Left forelimb (tissue), 1 donor: ENCODE data around the gene FUT7.
"Not testable (repeated sequence)": the region's sequence is repeated elsewhere in the genome, so short reads cannot be mapped to it uniquely, and the experiment has no call there.

Experiments used
- DNase-seq: peaks from one replicate; pipeline ENCODE4 v3.0.0-alpha.2; 2018; ENCODE audit warnings: low spot score

FUT7 gene

DNA sequence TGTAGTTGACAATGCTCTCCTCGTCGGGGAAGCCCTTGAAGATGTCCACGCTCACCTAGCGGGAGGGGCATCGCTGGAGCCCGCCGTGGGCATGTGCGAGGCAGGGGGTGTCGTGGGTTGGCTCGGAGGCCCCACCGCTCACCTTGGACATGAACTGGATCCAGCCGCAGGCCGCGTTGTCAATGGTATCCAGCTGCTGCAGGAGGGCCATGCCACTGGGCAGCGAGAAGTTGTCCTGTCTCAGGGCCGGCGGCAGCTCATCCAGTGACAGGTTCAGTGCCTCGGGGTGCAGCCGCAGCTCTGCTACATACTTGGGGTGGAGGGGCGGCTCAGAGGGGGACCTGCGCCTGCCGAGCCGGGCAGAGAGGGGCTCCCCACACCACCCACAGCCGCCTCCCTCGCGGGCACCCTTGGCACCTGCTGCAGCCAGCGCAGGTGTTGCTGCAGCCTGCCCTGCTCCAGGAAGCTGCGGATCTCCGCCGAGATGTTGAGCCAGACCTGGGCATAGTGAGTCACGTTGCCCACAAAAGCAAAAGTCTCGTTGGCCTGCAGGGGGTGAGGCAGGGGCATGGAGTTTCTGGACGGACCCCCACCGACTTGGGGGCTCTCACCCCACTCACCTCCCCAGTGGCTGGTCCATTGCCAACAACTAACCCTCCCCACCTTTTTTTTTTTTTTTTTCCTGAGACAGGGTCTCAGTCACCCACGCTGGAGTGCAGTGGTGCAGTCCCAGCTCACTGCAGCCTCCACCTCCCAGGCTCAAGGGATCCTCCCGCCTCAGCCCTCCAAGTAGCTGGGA, 12.9 kb downstream of the FUT7 start:
- DNase-seq = no peak

DNA sequence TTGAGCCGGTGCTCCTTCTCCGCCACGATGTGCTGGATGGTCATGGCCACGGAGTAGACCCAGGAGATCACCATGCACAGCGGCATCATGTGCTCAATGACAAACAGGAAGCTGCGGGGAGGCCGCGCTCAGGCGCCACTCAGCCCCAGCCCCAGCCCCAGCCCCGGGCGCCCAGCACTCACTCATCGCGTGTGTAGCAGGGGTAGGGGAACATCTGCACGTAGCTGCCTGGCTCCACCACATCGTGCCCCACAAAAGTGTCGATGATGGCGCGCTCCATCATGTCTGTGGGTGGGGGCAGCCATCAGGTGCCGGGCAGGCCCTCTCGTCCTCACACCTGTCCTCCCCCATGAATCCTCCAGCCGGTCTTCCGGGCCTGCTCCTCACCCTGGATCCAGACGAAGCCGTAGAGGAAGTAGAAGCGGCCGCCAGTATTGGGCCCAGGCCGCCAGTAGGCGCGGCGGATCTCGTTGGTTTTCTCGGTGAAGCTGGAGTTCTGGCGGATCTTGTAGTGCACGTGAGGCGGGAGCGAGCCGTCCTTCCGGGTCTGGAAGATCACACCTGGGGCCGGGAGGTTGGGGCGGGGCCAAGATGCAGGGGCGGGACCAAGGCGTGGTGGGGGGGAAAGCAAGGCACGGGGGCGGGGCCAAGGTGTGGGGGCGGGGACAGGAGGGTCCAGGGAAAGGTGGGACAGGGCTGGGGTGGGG, 13.9 kb downstream of the FUT7 start:
- DNase-seq = no peak

DNA sequence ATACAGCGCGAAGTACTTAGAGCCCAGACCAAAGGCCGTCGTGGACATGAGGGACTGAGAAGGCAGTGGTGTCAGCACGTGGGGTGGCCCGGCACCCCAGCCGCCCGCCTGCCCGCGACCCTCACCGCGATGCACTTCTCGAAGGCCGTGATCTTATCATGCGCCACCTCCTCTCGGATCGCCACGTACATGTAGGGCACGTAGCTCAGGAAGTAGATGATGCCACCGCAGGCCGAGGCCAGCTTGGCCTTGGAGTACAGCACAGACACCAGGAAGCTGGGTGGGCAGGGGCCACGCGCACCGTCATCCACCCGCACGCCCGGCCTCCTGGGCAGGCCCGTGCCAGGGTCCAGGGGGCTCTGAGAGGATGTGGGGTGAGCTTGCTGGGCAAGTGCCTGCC, 14.8 kb downstream of the FUT7 start:
- no peak for DNase-seq

DNA sequence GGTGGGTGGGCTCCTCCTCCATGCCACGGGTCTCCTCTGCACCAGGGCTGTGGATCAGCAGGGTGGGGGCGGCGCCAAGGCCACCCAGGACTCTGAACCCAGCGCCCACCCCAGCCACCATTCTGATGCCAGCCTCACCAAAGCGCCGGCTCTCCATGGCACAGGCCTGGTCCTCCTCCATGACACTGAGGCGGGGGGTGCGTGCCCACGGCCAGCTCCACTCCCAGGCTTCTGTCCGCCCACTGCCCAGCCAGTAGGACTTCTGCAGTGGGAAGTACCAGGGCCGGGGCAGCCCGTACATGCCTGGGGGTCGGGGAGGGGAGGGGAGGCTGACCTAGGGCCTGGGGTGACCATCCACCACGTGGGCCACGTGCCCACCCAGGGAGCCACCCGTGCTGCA, 15.5 kb downstream of the FUT7 start:
- DNase-seq = no peak

DNA sequence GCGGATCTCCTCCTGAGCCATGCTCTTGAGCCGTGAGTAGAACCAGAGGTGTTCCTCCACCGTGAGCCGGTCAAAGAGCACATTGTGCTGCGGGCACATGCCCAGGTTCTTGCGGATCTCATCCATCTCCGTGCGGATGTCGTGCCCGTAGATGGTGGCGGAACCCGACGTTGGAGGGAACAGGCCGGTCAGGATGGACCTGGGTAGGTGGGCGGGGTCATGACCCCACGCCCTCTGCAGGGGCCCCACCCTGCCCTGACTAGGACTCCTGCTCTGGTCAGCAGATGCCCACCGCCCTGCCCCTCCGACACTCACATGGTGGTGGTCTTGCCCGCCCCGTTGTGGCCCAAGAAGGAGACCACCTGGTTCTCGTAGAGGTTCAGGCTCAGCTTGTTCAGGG, 15.9 kb downstream of the FUT7 start:
- no peak for DNase-seq

DNA sequence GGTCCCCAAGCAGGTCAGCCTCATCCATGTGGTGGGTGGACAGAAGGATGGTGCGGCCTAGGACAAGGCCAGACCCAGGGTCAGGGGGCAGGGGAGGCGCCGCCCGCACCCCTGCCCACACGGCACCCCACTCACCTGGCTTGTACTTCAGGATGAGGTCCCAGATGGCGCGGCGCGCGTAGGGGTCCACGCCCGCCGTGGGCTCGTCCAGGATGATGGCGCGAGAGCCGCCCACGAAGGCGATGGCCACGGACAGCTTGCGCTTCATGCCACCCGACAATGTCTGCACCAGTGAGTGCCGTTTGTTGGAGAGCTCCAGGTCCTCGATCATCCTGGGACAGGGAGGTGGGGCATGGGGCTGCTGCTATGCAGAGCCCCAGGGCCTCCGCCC, 16.4 kb downstream of the FUT7 start:
- DNase-seq = no peak

DNA sequence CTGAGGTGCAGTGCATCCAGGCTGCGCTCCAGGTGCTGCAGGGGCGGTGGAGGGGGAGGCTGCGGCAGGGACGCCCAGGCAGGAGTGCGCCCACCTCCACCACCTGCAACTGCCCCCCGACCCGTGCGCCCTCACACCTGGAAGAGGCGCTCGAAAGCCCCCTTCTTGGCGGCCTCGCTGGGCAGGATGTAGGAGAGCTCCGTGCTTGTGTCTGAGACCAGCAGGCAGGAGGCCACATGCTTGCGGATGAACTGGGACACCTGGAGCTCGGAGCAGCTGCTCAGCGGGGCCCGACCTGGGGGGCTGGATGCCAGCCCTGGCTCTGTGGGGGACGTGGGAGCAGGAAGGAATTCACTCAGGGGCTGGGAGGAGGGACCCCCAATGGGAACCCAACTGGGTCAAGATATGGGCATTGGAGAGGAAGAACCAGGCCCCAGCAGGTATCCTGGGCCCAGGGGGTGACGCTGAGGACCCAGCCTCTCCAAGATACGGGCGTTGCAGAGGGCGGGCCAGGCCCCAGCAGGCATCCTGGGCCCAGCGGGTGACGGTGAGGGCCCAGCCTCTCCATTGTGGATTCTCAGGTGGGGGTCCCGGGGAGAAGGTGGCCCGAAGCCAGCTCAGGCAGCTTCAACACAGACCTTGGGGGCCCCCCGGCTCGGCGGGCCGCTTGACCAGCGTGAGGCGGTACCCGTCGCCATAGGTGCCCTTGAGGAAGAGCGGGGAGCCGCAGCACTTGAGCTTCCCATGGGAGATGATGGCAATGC, 16.9 kb downstream of the FUT7 start:
- no peak for DNase-seq

DNA sequence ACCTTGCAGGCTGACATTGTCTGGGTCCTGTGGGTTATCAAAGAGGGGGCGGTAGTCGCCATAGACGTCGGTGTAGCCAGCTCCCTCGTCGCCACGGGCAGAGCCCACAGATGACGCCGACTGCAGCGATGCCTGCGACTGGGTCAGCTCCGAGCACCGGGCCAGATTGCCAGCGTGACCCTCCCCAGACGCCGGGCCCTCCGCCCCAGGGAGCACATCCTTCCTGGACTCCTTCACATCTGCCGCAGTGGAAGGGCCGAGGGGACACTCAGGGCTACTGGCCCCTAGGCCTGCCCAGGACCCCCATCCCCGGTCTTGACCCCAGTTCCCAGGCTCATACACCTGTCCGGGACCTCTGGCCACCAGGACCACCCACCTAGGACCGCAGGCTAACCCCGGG, 17.7 kb downstream of the FUT7 start:
- DNase-seq = no peak

DNA sequence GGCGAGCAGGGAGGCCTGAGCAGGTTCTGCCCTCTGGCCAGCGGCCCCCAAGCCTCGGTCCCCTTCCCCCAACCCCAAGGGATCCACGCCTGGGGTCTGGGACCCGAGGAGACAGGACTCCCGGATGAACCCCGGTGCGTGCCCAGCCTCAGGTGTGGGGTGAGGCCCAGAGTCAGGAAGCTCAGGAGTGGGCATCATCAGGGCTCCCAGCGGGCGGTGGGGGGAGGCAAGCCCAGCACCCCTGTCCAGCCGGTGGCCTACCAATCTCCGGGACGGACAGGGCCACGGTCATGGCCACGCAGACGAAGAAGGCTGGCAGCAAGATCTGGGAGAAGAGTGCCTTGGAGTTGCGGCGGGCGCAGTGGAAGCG, 18.3 kb downstream of the FUT7 start:
- DNase-seq = no peak

DNA sequence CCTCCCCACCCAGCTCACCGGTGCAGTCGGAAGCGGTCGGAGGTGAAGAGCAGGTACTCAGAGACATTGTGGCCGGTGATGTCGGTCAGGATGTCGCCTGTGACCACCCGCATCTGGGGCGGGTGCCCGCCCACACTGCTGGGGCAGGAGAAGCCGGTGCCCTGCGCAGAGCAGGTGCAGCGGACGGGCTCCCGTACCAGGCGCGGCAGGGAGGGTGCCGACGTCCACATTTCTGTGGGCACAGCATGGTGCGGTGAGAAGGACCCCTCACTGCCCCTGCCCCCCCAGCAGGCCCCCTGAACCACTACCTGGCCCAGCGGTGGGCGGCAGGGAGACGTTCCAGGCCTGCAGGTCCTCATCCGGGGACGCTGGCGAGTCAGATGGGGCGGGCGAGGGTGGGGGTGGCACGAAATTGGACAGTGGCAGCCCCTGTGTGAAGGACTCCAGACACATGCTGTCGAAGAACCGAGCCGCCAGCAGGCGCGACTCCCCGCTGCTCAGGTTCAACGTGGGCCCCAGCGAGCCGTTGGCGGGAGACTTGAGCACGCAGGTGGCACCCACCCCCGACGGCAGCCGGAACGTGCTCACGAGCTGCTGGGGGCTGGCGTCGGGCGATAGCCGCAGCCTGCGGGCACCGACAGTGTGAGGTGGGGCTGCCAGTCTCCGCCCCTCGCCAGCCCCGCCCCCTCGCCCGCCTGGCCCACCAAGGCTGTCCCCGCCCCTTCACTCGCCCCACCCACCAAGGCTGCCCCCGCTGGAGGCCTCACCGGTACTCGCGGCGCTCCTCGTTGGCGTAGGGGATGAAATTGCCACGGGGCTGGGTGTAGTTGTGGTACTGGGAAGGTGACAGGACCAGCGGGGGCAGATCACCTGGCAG, 19.0 kb downstream of the FUT7 start:
- no peak for DNase-seq

DNA sequence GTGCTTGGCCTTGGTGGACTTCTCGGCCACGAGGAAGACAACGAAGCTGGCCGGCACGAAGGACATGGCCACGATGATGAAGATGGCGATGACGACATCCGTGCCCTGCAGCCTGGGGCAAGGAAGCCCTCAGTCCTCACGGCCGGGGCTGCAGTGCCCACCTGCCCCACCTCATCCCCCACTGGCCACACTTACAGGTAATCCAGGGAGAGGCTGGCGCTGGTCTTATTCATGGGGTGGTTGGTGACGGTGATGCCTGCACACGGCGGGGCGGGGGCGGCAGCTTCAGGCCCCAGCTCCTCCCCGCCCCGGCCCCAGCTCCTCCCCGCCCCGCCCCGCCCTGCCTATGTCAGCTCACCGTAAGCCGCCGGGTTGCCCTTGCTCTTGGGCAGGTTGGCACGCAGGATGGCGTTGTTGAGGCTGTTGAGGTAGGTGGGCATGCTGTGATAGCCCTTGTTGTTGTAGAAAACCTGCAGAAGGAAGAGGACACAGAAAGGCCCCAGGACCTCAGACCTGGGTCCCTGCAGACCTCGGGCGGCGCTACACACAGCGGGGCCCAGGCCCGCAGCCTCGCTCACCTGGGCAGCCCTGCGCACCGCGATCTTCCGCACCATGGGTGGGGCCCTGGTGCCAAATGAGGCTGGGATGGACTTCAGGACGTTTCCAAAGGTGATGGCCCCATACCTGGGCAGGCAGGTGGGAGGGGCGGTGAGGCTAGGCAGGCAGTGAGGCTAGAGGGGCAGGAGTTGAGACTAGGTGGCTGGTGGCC, 19.8 kb downstream of the FUT7 start:
- DNase-seq = no peak

DNA sequence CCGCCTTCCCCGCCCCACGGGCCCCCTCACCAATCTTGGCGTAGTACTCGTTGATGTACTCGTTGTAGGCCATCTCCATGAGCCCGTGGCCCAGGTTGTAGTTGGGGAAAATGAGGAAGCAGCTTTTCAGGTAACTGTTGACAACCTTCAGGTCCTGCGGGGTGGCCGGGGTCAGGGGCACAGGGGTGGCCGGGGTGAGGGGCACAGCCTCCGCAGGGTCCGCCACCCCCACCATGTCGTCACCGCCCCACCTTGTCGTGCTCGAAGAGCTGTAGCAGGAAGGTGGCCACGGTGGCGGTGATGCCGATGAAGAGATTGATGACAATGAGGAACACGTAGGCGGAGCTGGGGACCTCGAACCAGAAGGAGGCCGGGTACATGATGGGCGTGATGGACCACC, 20.7 kb downstream of the FUT7 start:
- DNase-seq = no peak

DNA sequence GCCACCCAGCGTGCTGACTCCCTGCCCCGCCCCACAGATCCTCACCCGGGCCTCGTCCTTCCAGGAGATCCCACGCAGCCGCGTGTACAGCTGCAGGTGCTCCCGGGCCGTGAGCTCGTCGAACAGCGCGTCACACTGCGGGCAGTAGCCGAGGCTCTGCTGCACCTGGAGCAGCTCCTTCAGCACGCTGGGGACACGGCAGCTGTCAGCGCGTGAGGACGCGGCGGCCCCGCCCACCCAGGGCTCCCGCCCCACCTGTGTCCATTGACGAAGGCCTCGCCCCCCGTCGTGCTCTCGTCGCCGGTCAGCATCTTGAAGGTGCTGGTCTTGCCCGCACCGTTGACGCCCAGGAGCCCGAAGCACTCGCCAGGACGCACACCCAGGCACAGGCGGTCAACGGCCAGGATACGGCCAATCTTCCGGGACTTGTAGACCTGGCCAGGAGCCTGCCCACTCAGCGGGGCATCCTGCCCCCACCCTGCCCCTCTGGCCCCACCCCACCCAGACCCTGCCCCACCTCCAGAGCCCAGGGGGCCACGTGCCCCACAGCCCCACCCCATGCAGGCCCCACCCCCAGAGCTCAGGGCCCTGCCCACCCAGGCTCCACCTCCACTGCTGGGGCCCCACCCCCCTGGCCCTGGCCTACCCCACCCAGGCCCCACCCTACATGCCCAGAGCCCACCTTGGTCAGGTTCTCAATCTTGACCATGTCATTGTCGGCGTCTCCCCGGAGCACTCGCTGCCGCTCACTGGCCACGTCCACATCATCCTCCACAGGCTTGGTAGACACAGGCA, 21.8 kb downstream of the FUT7 start:
- no peak for DNase-seq

DNA sequence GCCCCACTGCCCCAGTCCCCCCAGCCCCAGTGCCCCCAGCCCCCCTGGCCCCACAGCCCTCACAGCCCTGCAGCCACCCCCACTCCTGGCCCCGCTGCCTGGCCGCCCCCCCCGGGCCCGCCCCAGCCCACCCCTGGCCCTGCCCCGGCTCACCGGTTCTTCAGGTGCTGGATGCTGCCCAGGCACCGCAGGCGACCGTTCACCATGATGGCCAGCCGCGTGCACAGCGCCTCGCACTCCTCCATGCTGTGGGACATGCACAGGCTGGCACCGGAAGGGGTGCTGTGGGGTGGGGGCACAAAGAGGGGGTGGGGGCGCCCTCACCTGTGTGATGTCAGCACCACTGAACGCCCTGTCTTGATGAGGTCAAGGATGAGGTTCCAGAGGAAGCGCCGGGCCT, 22.7 kb downstream of the FUT7 start:
- DNase-seq = no peak

DNA sequence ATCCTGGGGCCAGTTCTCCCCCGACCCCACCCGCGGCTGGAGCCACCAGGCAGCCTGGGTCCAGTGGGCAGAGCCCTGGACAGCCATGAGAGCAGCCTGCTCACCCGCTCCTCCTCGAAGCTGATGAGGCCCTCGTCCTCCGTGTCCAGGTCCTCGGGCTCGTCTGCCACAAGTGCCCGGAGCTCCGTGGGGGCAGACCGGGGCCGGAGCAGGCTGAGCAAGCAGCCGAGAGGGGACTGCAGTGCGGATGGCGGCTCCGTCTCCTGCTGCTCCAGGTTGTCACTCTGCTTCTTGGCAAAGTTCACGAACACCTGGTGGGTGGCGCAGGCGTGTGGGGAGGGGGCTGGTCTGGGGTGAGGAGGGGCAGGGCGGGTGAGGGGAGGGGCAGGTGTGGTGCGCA, 23.6 kb downstream of the FUT7 start:
- DNase-seq = no peak

DNA sequence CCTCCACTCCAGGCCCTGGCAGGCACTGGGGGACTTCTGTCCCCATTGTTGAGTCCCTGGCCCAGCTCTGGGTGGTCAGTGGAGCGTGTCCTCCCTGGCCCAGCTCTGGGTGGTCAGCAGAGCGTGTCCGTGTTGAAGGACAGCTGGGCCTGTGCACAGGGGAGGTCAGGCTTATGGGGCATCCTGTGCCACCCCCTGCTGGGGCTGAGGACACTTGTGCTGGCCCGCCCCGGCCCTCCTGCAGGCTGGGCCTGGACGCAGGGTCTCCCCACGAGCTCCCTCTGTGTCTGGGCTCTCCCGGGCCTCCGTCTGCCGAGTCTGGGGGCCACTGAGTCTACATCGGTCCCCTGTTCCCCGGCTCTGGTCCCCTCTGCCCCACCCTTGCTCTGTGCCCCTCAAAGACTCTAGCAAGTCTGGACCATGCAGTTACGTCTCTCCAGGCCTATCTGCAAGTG, 24.0 kb downstream of the FUT7 start:
- no peak for DNase-seq

DNA sequence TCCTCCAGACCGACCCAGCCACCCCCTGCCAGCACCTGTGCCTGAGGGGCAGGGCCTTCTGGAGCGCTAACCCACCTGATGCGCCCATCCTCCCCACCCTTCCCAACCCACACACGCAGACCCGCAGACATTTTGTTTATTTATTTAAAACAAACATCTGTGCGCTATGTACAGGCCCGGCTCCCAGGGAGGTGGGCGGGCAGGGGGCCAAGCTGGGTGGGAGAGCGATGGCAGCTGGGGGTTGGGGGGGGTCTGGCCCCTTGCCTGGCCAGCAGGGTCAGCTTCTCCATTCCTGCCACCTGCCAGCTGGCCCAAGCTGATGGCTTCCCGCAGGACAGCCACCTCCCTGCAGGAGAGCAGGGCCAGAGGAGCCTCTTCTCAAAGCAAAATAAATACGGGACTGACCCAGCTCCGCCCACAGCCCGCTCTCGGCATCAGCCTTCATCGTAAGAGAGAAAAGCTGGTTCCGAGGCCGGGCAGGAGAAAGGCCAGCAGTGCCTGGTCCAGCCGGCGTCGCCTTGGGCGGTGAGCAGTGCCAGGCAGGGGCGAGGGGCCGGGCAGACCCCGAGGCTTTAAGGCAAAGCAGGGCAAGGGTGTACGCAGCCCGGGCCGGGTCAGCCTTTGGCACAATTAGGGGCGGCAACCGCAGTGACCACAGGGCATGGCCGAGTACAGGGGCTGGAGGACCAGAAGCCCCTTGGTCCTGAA, 24.6 kb downstream of the FUT7 start:
- no peak for DNase-seq

DNA sequence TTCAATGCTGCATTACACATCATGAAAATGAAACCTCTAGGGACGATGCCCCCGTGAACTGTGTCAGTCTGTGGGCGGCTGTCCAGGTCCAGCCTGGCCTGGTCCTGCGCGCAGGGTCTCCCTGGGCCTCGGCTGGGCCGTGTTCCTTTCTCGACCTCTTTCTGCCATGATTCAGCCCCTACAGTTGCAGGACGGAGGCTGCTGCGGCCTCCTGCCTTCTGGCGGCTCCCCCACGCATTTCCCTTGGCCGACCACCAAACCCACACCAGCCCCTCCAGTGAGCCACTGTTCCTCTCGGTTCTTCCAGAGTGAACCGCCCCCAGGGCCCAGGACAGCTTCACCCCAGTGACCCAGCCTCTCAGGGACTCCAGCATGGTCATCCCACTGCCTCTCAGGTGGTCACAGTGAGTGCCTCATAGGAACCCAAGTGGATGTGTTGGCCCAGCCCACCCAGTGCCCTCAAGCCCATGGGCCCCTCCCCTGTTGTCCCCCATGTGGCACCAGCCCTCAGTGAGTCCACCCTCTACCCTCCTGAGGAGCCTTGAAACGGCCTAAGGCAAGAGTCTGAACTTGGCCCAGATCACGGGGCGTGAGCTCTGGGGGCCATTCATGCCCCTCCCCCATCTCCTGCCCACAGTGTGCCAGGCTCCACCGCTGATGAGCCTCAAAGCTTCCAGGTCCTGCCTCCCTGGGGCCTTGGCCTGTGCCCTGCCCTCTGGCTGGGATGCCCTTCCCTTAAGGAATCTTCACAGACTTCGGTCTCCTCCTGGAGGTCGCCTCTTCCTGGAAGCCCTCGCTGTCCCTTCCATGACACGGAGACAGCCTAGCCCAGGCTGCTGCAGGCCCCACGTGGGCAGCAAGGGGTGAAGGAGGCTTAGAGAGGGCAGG, 25.5 kb downstream of the FUT7 start:
- DNase-seq = no peak

DNA sequence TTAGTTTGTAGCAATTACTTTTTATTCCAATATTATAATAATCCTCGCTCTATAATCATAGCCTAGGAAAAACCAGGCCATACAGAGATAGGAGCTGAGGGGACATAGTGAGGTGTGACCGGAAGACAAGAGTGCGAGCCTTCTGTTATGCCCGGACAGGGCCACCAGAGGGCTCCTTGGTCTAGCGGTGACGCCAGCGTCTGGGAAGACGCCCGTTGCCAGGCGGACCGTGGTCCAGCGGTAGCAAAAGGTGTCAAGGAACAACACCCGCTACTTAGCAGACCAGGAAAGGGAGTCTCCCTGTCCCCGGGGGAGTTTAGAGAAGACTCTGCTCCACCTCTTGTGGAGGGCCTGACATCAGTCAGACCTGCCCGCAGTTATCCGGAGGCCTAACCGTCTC, 27.6 kb downstream of the FUT7 start:
- not testable (repeated sequence) for DNase-seq
